ENCODE measurements around the gene OSBP2.
"Not testable (repeated sequence)": the region's sequence is repeated elsewhere in the genome, so short reads cannot be mapped to it uniquely, and the experiment has no call there.

Gene OSBP2

GRCh38 chr22:30718491-30718890, 23.8 kb downstream of the OSBP2 start:
- no peak for DNase-seq (ENCODE audit: low spot score)

- no peak for DNase-seq (ENCODE audit: low spot score)
These were observed 24.3 kb downstream of the OSBP2 start for GRCh38 chr22:30718938-30719337.

- DNase-seq (ENCODE audit: low spot score) = no peak
These were observed 25.7 kb downstream of the OSBP2 start for GRCh38 chr22:30720263-30720837.

GRCh38 chr22:30721741-30722140, 27.1 kb downstream of the OSBP2 start:
- no peak for DNase-seq (ENCODE audit: low spot score)

- DNase-seq (ENCODE audit: low spot score) = peak; percentile 67
These were observed 34.2 kb downstream of the OSBP2 start for GRCh38 chr22:30728826-30729225.

- DNase-seq (ENCODE audit: low spot score) = no peak
These were observed 37.0 kb downstream of the OSBP2 start for GRCh38 chr22:30731658-30732057.

- DNase-seq (ENCODE audit: low spot score) = no peak
These were observed 37.8 kb downstream of the OSBP2 start for GRCh38 chr22:30732426-30732825.

GRCh38 chr22:30733181-30733631, 38.5 kb downstream of the OSBP2 start:
- DNase-seq (ENCODE audit: low spot score) = no peak

- DNase-seq (ENCODE audit: low spot score) = not testable (repeated sequence)
These were observed 45.3 kb downstream of the OSBP2 start for GRCh38 chr22:30740007-30740406.

GRCh38 chr22:30740511-30740910, 45.8 kb downstream of the OSBP2 start:
- DNase-seq (ENCODE audit: low spot score) = not testable (repeated sequence)

GRCh38 chr22:30742291-30743256, 47.9 kb downstream of the OSBP2 start:
- no peak for DNase-seq (ENCODE audit: low spot score)

GRCh38 chr22:30743257-30744020, 48.8 kb downstream of the OSBP2 start:
- DNase-seq (ENCODE audit: low spot score) = no peak

- DNase-seq (ENCODE audit: low spot score) = no peak
These were observed 49.5 kb downstream of the OSBP2 start for GRCh38 chr22:30744224-30744623.

- DNase-seq (ENCODE audit: low spot score) = no peak
These were observed 52.8 kb downstream of the OSBP2 start for GRCh38 chr22:30747493-30747892.

GRCh38 chr22:30749272-30749671, 54.6 kb downstream of the OSBP2 start:
- DNase-seq (ENCODE audit: low spot score) = no peak

GRCh38 chr22:30749849-30750248, 55.2 kb downstream of the OSBP2 start:
- no peak for DNase-seq (ENCODE audit: low spot score)

GRCh38 chr22:30751529-30751928, 56.9 kb downstream of the OSBP2 start:
- DNase-seq (ENCODE audit: low spot score) = no peak

GRCh38 chr22:30752771-30753170, 58.1 kb downstream of the OSBP2 start:
- no peak for DNase-seq (ENCODE audit: low spot score)

GRCh38 chr22:30753701-30754100, 59.0 kb downstream of the OSBP2 start:
- no peak for DNase-seq (ENCODE audit: low spot score)

GRCh38 chr22:30754521-30754920, 59.8 kb downstream of the OSBP2 start:
- DNase-seq (ENCODE audit: low spot score) = no peak

GRCh38 chr22:30754971-30755758, 60.5 kb downstream of the OSBP2 start:
- peak; percentile 76 for DNase-seq (ENCODE audit: low spot score)

- no peak for DNase-seq (ENCODE audit: low spot score)
These were observed 61.1 kb downstream of the OSBP2 start for GRCh38 chr22:30755759-30756124.
